Measurements from ENCODE around the gene FBP1.

The FBP1 gene

GRCh38 chr9:94639061-94639998 is at the start of gene FBP1:
Gene FBP1, minus strand, starts transcription at chr9:94639518. Its CDS starts 208 bp downstream, at chr9:94639310.
- peak; percentile 9 for DNase-seq (ENCODE audit: low spot score)

DNA sequence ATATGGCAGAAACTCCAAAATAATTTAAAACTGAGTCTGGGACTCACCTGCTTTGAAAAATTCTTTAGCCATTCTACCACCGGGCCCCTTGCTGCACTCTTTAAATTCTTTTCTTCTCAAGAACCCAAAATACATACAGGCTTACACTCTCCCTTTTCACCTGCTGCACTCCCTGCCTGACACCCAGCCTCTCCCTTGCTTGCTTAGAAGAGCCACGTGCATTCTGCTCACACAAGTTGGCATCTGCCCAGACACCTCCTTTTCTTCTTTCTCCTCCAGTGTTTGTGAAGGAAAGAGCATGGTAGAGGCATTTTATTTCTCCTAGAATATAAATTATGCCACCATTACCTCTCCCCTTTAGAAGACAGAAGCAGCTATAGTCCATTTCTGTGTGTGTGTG is 48.1 kb upstream of the FBP1 start:
- DNase-seq (ENCODE audit: low spot score), result no peak

DNA sequence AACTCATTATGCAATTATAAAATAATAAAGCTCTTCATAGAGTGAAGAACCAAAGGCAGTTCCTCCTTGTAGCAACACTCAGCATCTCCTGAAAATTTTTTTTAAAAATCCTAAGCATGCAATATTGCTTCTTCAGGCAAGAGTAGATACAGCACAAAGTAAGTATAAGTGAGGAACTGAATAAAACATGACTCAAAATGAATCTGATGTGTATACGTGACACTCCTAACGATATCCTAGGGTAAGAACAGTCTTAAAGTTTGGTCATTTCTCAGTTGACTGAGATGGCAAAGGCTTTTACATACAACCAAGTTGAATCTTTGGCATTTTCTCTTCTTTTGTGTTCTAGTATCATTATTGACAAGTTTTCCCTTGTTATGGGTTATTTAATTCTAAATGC is 46.0 kb upstream of the FBP1 start:
- no peak for DNase-seq (ENCODE audit: low spot score)

- DNase-seq (ENCODE audit: low spot score), result peak; percentile 88
Measured at GRCh38 chr9:94681508-94681907, 42.2 kb upstream of the FBP1 start.

GRCh38 chr9:94680621-94681020 is 41.3 kb upstream of the FBP1 start:
- DNase-seq (ENCODE audit: low spot score), result no peak

GRCh38 chr9:94680020-94680419 is 40.7 kb upstream of the FBP1 start:
- DNase-seq (ENCODE audit: low spot score), result no peak

DNA sequence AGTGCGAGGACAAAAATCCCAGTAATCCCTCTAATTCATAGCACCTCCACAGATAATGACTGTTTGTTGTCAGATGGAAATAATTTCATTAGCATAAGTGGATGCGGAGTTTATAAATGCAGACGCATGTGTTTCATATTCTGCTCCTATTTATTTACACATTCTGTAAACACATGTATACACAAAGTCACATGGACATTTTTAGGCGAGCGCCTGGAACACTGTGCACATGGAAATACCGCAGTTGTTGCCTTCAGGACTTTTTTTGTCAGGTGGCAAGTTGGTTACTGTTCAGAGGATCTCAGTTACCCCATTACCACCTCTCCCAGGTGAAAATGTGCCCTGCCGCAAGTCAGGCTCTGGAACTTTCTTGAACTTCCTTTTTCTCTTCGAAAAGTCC is 40.3 kb upstream of the FBP1 start:
- no peak for DNase-seq (ENCODE audit: low spot score)

DNA sequence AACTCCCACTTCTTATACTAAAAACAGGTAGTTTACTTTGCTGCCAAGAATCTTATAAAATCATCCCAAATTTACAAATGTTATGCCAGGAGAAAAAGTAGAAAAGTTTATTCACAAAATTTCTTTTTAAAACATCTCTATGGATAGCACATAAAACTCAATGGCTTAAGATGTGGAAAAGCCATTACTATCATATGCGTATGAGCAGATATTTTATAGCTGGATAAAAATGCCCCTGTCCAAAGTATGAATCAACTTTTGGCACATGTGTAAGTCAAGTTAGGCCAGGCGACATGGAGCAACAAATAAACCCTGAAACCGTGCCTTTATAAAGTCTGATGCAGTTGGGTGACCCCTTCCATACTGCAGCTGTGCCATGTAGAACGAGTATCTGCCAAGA is 38.6 kb upstream of the FBP1 start:
- DNase-seq (ENCODE audit: low spot score), result no peak

- no peak for DNase-seq (ENCODE audit: low spot score)
Measured at GRCh38 chr9:94676446-94677131, 37.3 kb upstream of the FBP1 start.

DNA sequence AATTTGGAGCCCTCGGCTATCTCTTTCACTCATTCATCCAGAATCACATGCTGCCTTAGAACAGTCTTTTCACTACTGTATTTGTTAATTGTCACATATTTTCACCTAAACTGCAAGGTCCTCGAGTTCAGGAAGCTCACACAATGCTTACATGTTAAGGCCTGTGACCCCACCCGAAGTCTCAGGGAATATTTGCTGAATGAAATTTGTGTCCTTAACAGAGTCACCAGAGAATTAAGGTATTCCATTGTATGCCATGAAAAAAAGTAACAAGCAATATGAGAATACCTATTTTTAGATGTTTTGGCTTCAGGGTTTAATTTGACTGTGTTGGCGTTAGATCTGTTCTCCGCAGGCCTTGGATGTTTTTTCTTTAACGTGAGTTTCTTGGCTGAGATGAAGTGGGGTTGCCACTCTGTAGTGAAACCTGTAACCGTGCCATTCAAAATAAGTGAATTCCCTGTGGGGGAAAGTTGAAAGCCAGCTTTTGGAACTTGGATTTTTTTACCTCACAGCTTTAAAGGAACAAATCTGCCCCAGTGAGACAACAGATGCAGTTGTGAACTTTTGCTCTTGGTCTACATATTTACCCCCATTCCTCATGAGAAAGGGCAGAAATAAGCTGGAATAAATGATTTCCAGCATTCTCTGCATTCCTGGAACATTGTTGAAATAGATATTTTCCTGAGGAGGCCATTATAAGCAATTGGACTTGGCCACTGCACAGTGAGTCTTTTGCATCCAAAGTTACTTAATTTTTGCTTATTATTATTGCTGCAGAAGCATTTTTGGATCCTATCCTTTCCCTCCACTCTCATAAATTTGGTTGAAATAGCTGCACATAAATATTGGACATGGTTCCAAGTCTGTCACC is 35.9 kb upstream of the FBP1 start:
- DNase-seq (ENCODE audit: low spot score), result no peak

GRCh38 chr9:94672811-94673487 is 33.6 kb upstream of the FBP1 start:
- DNase-seq (ENCODE audit: low spot score), result no peak

DNA sequence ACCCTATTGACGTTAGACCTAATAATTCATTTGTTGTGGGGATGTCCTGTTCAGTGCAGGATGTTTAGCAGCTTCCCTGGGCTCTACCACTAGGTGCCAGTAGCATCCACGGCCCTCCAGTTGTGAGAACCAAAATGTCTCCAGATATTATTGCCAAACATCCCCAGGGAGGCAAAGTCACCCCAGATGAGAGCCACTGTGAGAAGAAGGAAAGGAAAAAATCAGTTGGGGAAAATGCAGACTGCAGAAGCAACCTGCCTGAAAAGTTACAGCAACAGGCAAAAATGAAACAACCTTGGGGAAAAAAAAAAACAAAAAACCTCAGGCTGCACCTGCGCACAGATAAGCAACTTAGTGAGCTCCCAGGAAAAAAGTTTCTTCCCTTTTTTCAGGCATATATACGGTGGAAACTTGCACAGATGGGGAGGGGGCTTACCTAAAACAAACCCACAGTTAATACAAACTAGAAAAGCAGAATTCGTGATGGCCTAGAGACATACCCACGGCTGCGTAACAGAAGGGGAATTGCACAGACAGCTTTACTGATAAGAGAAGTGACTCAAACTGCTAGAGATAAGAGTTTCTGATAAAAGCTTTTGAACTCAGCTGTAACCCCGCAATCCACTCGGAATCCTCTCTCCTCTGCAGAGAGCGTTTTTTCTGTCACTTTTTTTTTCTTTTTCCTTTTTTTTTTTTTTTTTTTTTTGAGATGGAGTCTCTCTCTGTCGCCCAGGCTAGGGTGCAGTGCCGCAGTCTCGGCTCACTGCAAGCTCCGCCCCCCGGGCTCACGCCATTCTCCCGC is 29.8 kb upstream of the FBP1 start:
- peak; percentile 64 for DNase-seq (ENCODE audit: low spot score)

- DNase-seq (ENCODE audit: low spot score), result no peak
Measured at GRCh38 chr9:94668418-94668927, 29.2 kb upstream of the FBP1 start.

GRCh38 chr9:94666364-94667099 is 27.2 kb upstream of the FBP1 start:
- no peak for DNase-seq (ENCODE audit: low spot score)

GRCh38 chr9:94665613-94666012 is 26.3 kb upstream of the FBP1 start:
- DNase-seq (ENCODE audit: low spot score), result no peak

- no peak for DNase-seq (ENCODE audit: low spot score)
Measured at GRCh38 chr9:94664801-94665200, 25.5 kb upstream of the FBP1 start.

GRCh38 chr9:94663640-94664039 is 24.3 kb upstream of the FBP1 start:
- no peak for DNase-seq (ENCODE audit: low spot score)

DNA sequence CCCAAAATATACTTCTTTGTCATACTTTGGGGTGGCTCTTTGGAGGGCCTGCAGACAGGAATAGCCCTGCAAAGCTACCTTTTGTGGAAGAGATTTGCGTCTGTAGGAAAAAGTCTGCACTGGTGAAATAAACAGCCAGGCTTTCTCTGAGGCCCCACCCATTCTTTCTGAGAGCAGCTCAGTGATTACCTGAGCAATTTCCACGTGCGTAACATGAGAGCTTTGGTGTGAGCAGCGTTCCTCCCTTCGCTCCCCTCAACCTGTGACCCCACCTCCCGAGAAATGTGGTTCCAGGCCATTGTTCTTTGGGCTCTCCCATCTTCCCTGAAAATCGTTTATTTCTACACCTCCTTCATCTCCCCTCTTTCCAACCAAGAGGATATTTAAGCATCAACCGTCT is 23.8 kb upstream of the FBP1 start:
- no peak for DNase-seq (ENCODE audit: low spot score)

DNA sequence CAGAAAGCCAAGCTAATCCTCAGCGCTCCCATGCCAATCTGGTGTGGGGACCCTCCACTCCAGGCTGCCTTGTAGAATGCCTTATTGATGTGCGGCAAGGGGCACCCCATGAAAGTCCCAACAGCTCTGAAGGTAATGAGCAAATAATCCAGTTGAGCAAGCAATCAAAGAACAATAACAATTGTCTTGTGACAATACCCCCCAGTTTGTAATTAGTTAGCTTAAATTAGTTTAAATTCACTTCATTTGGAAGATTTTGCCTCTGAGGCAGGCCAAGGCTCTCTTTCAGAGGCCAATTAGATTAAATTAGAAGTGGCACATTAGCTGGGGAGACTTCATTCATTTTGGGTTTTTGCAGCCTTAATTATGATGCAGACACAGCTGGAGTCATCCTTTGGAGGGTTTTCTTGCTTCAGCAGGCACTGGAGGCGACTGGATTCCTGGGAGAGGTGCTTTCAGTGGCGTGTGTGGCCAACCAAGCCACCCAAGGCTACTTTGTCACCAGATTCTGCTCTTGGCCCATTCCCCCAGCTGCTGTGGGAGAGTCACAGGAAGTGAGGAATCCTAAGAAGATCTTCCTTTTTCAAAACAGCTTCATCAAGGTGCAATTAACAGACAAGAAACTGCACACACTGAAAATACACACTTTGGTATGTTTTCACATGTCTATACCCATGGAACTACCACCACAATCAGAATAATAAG is 17.9 kb upstream of the FBP1 start:
- no peak for DNase-seq (ENCODE audit: low spot score)
